HCT116 (cell line): ENCODE measurements around the gene GLMP. TPM values are rescaled to one million over a fixed set of nuclear protein-coding genes. Genes with fewer than 3 reads are reported as not detected.

Experiments used
- ATAC-seq: fragments of 200-7000 bp; cut with Tn5 transposase; 2 replicates; pipeline ENCODE4 v1.9.1; 2020; ENCODE audit warnings: mild to moderate bottlenecking, moderate library complexity
- BruUV-seq: library from RNA; stranded (reverse); fragments of 400-500 nt; replicated peaks from 2 replicates; lab custom pipeline; 2021; lab: Mats Ljungman, UMichigan
- CTCF ChIA-PET: fragments of 300-600 bp; sonication (Branson Sonifier 250); formaldehyde crosslinking; loops from one replicate; lab custom pipeline; 2021; ENCODE audit warnings: antibody characterized with exemption; lab: Charles Lee
- POLR2A ChIA-PET: fragments of 300-600, 350-600 bp; sonication (Branson Sonifier 250); formaldehyde crosslinking; loops from one replicate; lab custom pipeline; 2021; ENCODE audit warnings: antibody characterized with exemption; lab: Charles Lee
- RAD21 ChIA-PET, 2 experiments: fragments of 300-600 bp; sonication (Branson Sonifier 250); formaldehyde crosslinking; loops; one replicate each; lab custom pipeline; 2023; ENCODE audit warnings: low total read pairs in 2 of 2; ENCODE audit not compliant: uncharacterized antibody in 2 of 2, unreplicated experiment in 2 of 2, low non-redundant PET in 1 of 2; lab: Charles Lee
- DNase-seq: peaks from one replicate; pipeline ENCODE4 v3.0.0-alpha.2; 2010; ENCODE audit warnings: low read depth, low spot score
- H2AFZ ChIP-seq: fragments of 200-600 bp; shearing (Covaris generic), sonication (generic); 2 replicates; pipeline ENCODE4 v1.6.1; 2017; ENCODE audit warnings: low read depth, mixed run types, mixed read lengths, antibody characterized with exemption, low read length; ENCODE audit not compliant: poor library complexity, severe bottlenecking
- H3K27ac ChIP-seq: 2 replicates; pipeline ENCODE4 v1.5.1; 2012; ENCODE audit warnings: low read depth, low read length
- H3K27me3 ChIP-seq: fragments of 200-600 bp; sonication (generic); 2 replicates; pipeline ENCODE4 v1.6.1; 2016; ENCODE audit warnings: mixed run types, low read length, mixed read lengths; ENCODE audit not compliant: insufficient read depth
- H3K36me3 ChIP-seq, 2 experiments: fragments of 200-500 bp in 1 of 2; fragments of 200-600 bp in 1 of 2; sonication (Bioruptor generic) in 1 of 2; sonication (generic) in 1 of 2; 2 replicates each; pipeline versions ENCODE4 v1.5.1 to v1.6.1; 2014 to 2016; ENCODE audit warnings: low read length in 2 of 2, inconsistent platforms in 1 of 2, mixed read lengths in 1 of 2, mixed run types in 1 of 2; ENCODE audit not compliant: insufficient read depth in 2 of 2, control insufficient read depth in 1 of 2
- H3K4me1 ChIP-seq, 2 experiments: fragments of 200-600 bp in 1 of 2; sonication (generic) in 1 of 2; 2 replicates each; pipeline versions ENCODE4 v1.5.1 to v1.6.1; 2012 to 2017; ENCODE audit warnings: low read length in 2 of 2, inconsistent platforms in 1 of 2, mild to moderate bottlenecking in 1 of 2, mixed read lengths in 1 of 2, mixed run types in 1 of 2, moderate library complexity in 1 of 2; ENCODE audit not compliant: insufficient read depth in 2 of 2, control insufficient read depth in 1 of 2
- H3K4me2 ChIP-seq: fragments of 200-600 bp; sonication (generic); 2 replicates; pipeline ENCODE4 v1.6.1; 2017; ENCODE audit warnings: mixed run types, low read length, mixed read lengths
- H3K4me3 ChIP-seq, 2 experiments: fragments of 200-600 bp in 1 of 2; sonication (generic) in 1 of 2; replicated peaks in 1 of 2; 2 replicates each; pipeline ENCODE4 v1.5.1; 2011 to 2016; ENCODE audit warnings: low read length in 2 of 2, control low read depth in 1 of 2, low read depth in 1 of 2, mild to moderate bottlenecking in 1 of 2, mixed read lengths in 1 of 2, mixed run types in 1 of 2
- H3K79me2 ChIP-seq: fragments of 200-600 bp; sonication (generic); 2 replicates; pipeline ENCODE4 v1.6.1; 2017; ENCODE audit warnings: mild to moderate bottlenecking, mixed run types, low read length, moderate library complexity, mixed read lengths; ENCODE audit not compliant: insufficient read depth
- H3K9ac ChIP-seq: fragments of 200-600 bp; sonication (generic); 2 replicates; pipeline ENCODE4 v1.6.1; 2016; ENCODE audit warnings: low read length, mixed read lengths
- H3K9me2 ChIP-seq: fragments of 200-600 bp; sonication (generic), shearing (Covaris generic); 2 replicates; pipeline ENCODE4 v1.6.1; 2017; ENCODE audit warnings: mixed run types, mild to moderate bottlenecking, moderate library complexity; ENCODE audit not compliant: insufficient read depth
- H3K9me3 ChIP-seq, 2 experiments: fragments of 200-500 bp in 1 of 2; fragments of 200-600 bp in 1 of 2; sonication (Bioruptor generic) in 1 of 2; sonication (generic) in 1 of 2; 2 replicates each; pipeline ENCODE4 v1.6.1; 2014 to 2017; ENCODE audit warnings: low read length in 2 of 2, mixed read lengths in 2 of 2, inconsistent platforms in 1 of 2, low read depth in 1 of 2, mild to moderate bottlenecking in 1 of 2, mixed run types in 1 of 2, moderate library complexity in 1 of 2; ENCODE audit not compliant: control insufficient read depth in 1 of 2, insufficient read depth in 1 of 2
- H4K20me1 ChIP-seq: fragments of 200-600 bp; sonication (generic), shearing (Covaris generic); 2 replicates; pipeline ENCODE4 v1.6.1; 2017; ENCODE audit warnings: mixed run types, mild to moderate bottlenecking, moderate library complexity; ENCODE audit not compliant: insufficient read depth
- ATF3 ChIP-seq: IDR thresholded peaks from 2 replicates; pipeline ENCODE4 v1.6.1; 2012
- CBX3 ChIP-seq: IDR thresholded peaks from 2 replicates; pipeline ENCODE4 v1.6.1; 2012; ENCODE audit warnings: low read depth
- CEBPB ChIP-seq: IDR thresholded peaks from 2 replicates; pipeline ENCODE4 v1.6.1; 2012; ENCODE audit warnings: low read depth
- EGR1 ChIP-seq: IDR thresholded peaks from 2 replicates; pipeline ENCODE4 v1.6.1; 2012; ENCODE audit warnings: low read depth
- EZH2phosphoT487 ChIP-seq: fragments of 200-600 bp; IDR thresholded peaks from 2 replicates; pipeline ENCODE4 v1.6.1; 2018; ENCODE audit warnings: antibody characterized with exemption, borderline replicate concordance
- POLR2A ChIP-seq: IDR thresholded peaks from 2 replicates; pipeline ENCODE4 v1.7.0; 2011; ENCODE audit warnings: borderline replicate concordance; ENCODE audit not compliant: insufficient read depth, insufficient read length; ENCODE audit errors: extremely low read depth
- POLR2AphosphoS5 ChIP-seq: IDR thresholded peaks from 2 replicates; pipeline ENCODE4 v1.6.1; 2011; ENCODE audit warnings: mild to moderate bottlenecking, low read depth, low read length, moderate library complexity
- REST ChIP-seq: IDR thresholded peaks from 2 replicates; pipeline ENCODE4 v1.6.1; 2012; ENCODE audit warnings: low read depth
- SP1 ChIP-seq: IDR thresholded peaks from 2 replicates; pipeline ENCODE4 v1.6.1; 2012; ENCODE audit warnings: low read depth
- YY1 ChIP-seq: IDR thresholded peaks from 2 replicates; pipeline ENCODE4 v1.6.1; 2011; ENCODE audit warnings: low read length, low read depth, moderate library complexity, mild to moderate bottlenecking; ENCODE audit not compliant: insufficient replicate concordance; ENCODE audit errors: extremely low read depth
- ZBTB33 ChIP-seq: IDR thresholded peaks from 2 replicates; pipeline ENCODE4 v1.6.1; 2011; ENCODE audit warnings: mild to moderate bottlenecking, low read length, moderate library complexity; ENCODE audit not compliant: insufficient replicate concordance; ENCODE audit errors: extremely low read depth
- ZFX ChIP-seq: fragments of 450-650 bp; IDR thresholded peaks from 2 replicates; pipeline ENCODE4 v1.6.1; 2017
- ZNF274 ChIP-seq: fragments of 200-500 bp; sonication (Bioruptor generic); IDR thresholded peaks from 2 replicates; pipeline ENCODE4 v1.6.1; 2014; ENCODE audit warnings: mild to moderate bottlenecking, low read depth, low read length, inconsistent platforms
- intact Hi-C: fragments of 100-400 bp; cut with micrococcal nuclease; formaldehyde crosslinking; loops from 2 replicates; pipeline ENCODE4 v1.10.0; 2022
- total RNA-seq: library from RNA; stranded (reverse); gene quantifications from one replicate; pipeline ENCODE4 v1.2.1, GENCODE V29; 2021; ENCODE audit not compliant: unreplicated experiment
- TF ChIP-seq, protein P1 (sequence below): IDR thresholded peaks from 2 replicates; pipeline ENCODE4 v1.6.1; 2012

GLMP gene
- total RNA-seq, 1 experiment from 2014 or later = 27.8 TPM

DNA sequence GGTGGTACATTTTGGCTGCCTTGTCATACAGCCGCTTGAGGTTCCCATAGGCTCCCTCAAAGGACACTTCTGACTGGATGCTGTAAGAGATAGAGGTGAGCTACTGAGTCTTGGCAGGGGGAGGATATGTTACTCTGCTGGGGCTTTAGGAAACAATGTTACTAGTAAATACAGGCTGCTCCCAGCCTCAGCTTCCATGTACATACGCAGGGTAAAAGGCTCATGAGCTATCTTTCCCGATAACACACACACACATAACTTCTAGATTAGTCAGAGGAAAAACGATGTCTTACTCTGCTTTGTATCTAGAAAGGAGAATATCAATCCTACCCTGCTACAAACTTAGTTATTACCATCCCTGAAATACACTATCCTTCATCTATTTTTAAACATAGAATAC is 27.1 kb downstream of the GLMP start:
- H3K4me2 ChIP-seq = no peak overlapping the region
- intact Hi-C loops = no loop called here
- H3K27ac ChIP-seq = no peak overlapping the region
- H3K79me2 ChIP-seq = peaks cover 19% of the 10 kb centered on the region; the same call in 1 of the 2 replicates
- ATAC-seq (no peak), DNase-seq (no peak)
- ChIA-PET RAD21 (no interaction called here), POLR2A (no interaction called here), CTCF (no interaction called here)
- no peaks in the 10 kb centered on the region; the same call in 1 of the 2 replicates for H4K20me1 ChIP-seq
- H3K9me2 ChIP-seq = no peaks in the 10 kb centered on the region
- H3K4me1 ChIP-seq = peaks cover 0 to 5% of the 10 kb centered on the region in 2 experiments; a peak in 2 of 4 replicates
- H3K27me3 ChIP-seq = no peaks in the 10 kb centered on the region
- TF ChIP-seq POLR2AphosphoS5 (no peak), REST (no peak)
- no TSS peak for BruUV-seq
- no peak overlapping the region for H3K4me3 ChIP-seq
- H3K36me3 ChIP-seq = peaks cover 58 to 72% of the 10 kb centered on the region in 2 experiments
- no peaks in the 10 kb centered on the region for H3K9me3 ChIP-seq
- no peak overlapping the region for H2AFZ ChIP-seq
- no peak overlapping the region for H3K9ac ChIP-seq

DNA sequence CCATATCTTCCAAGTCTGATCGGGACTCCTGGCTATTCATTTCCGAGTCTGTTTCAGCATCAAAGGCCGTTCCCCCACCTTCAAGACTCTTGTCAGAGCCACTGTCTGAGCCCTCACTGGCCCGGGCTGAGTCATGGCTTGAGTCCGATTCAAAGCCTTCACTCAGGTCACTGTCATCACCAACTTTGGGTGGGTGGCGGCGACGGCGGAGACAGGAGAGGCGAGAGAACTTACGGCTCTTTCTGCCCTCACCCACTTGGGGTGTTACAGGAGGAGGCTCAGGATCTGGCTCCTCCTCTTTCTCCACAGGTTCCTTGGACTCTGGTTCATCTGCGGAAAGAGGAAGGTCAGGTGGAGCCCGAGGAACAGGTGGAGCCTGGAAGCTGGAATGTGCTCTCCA is 29.4 kb downstream of the GLMP start:
- TSS peak; percentile 47 for BruUV-seq
- CTCF ChIA-PET = interaction anchor here (0.7 kb wide), 1 partner anchor 13 kb away, joined by 3 read pairs; no protein-coding TSS in a partner anchor
- RAD21 ChIA-PET = no interaction called here
- no peaks in the 10 kb centered on the region; the same call in 1 of the 2 replicates for H4K20me1 ChIP-seq
- no peak overlapping the region for H3K27ac ChIP-seq
- POLR2A ChIA-PET = no interaction called here
- no peak for ATAC-seq
- no peaks in the 10 kb centered on the region for H3K9me3 ChIP-seq
- H3K79me2 ChIP-seq = peaks cover 23% of the 10 kb centered on the region; the same call in 1 of the 2 replicates
- no peaks in the 10 kb centered on the region for H3K9me2 ChIP-seq
- no peak overlapping the region for H3K4me3 ChIP-seq
- H3K4me2 ChIP-seq = no peak overlapping the region
- DNase-seq = no peak
- H3K27me3 ChIP-seq = no peaks in the 10 kb centered on the region
- intact Hi-C loops = no loop called here
- peaks cover 56 to 70% of the 10 kb centered on the region in 2 experiments for H3K36me3 ChIP-seq
- H3K9ac ChIP-seq = no peak overlapping the region
- no peak for TF ChIP-seq CEBPB
- no peak for TF ChIP-seq YY1
- no peak for TF ChIP-seq POLR2AphosphoS5
- TF ChIP-seq POLR2A = no peak
- TF ChIP-seq ZFX = no peak
- TF ChIP-seq SP1 = no peak
- no peak for TF ChIP-seq ATF3
- no peak for TF ChIP-seq ZBTB33
- no peak for TF ChIP-seq ZNF274
- no peak for TF ChIP-seq CBX3
- no peak for TF ChIP-seq EGR1
- TF ChIP-seq EZH2phosphoT487 = no peak
- TF ChIP-seq, protein P1, sequence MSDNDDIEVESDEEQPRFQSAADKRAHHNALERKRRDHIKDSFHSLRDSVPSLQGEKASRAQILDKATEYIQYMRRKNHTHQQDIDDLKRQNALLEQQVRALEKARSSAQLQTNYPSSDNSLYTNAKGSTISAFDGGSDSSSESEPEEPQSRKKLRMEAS = no peak
- no peak overlapping the region for H2AFZ ChIP-seq
- peaks cover 0 to 16% of the 10 kb centered on the region in 2 experiments; a peak in 2 of 4 replicates for H3K4me1 ChIP-seq
